ENCODE data around the gene SPTSSA. TPM values are rescaled to one million over a fixed set of nuclear protein-coding genes. Genes with fewer than 3 reads are reported as not detected.

The SPTSSA gene
- polyA plus RNA-seq, 1 of the 3 experiments (the other 2 are of a cell fraction), result 39.5 TPM

DNA sequence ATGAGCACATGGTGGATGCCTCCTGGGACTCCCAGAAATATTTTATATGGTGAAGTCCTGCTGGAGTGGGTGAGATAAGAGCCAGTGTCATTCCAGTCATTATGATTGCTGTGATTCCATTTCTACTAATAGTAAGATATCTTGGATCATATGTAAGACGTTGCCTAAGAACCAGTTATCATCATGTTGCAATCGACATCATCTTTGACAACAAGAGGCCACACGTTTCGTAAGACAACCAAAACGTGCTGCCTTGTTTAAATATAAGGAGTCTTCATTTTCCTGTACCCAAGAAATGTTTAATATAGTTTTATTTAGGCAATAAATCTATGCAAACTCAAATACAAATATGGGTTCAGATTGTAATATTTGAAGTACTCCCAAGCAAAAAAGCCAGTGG lies 58.4 kb downstream of the SPTSSA start:
- ChIA-PET POLR2A (no interaction called here), CTCF (no interaction called here)
- Histone ChIP-seq H3K27ac (ENCODE audit: low read depth in 2 of 2, low read length in 1 of 2) (no peak overlapping the region), H3K9me3 (no peaks in the 10 kb centered on the region), H3K4me2 (no peak overlapping the region), H3K9ac (no peak overlapping the region), H3K27me3 (ENCODE audit: insufficient read depth) (no peaks in the 10 kb centered on the region), H3K4me3 (ENCODE audit: low read depth in 2 of 2, low read length in 1 of 2) (no peak overlapping the region), H3K9me2 (no peaks in the 10 kb centered on the region), H3K79me2 (ENCODE audit: insufficient read depth) (no peaks in the 10 kb centered on the region), H3F3A (replicated peaks; ENCODE audit: insufficient read depth) (no peaks in the 10 kb centered on the region), H3K4me1 (ENCODE audit: control insufficient read depth in 1 of 2, insufficient read depth in 2 of 2, low read depth in 1 of 2, low read length in 1 of 2) (no peaks in the 10 kb centered on the region), H3K36me3 (replicated peaks in 1 of 2; ENCODE audit: control insufficient read depth in 1 of 2, insufficient read depth in 2 of 2, low read length in 1 of 2) (no peaks in the 10 kb centered on the region), H2AFZ (ENCODE audit: low read depth) (no peak overlapping the region), H4K20me1 (ENCODE audit: insufficient read depth) (no peaks in the 10 kb centered on the region)
- 52% methylated on average over 5 of the region's 5 CpGs for WGBS (ENCODE audit: low lambda C conversion rate)
- no peak for DNase-seq
- TF ChIP-seq USF2 (IDR thresholded peaks at IDR 0.05; ENCODE audit: borderline replicate concordance, low read depth, low read length) (no peak), CHD2 (IDR thresholded peaks at IDR 0.05; ENCODE audit: low read length, partially characterized antibody) (no peak), NRF1 (IDR thresholded peaks at IDR 0.05; ENCODE audit: low read depth, low read length) (no peak), JUND (IDR thresholded peaks at IDR 0.05) (no peak), RCOR1 (IDR thresholded peaks at IDR 0.05; ENCODE audit: low read length) (no peak)
- TF ChIP-seq, protein P1, sequence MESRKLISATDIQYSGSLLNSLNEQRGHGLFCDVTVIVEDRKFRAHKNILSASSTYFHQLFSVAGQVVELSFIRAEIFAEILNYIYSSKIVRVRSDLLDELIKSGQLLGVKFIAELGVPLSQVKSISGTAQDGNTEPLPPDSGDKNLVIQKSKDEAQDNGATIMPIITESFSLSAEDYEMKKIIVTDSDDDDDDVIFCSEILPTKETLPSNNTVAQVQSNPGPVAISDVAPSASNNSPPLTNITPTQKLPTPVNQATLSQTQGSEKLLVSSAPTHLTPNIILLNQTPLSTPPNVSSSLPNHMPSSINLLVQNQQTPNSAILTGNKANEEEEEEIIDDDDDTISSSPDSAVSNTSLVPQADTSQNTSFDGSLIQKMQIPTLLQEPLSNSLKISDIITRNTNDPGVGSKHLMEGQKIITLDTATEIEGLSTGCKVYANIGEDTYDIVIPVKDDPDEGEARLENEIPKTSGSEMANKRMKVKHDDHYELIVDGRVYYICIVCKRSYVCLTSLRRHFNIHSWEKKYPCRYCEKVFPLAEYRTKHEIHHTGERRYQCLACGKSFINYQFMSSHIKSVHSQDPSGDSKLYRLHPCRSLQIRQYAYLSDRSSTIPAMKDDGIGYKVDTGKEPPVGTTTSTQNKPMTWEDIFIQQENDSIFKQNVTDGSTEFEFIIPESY (IDR thresholded peaks at IDR 0.05; ENCODE audit: borderline replicate concordance, low read depth), result no peak

DNA sequence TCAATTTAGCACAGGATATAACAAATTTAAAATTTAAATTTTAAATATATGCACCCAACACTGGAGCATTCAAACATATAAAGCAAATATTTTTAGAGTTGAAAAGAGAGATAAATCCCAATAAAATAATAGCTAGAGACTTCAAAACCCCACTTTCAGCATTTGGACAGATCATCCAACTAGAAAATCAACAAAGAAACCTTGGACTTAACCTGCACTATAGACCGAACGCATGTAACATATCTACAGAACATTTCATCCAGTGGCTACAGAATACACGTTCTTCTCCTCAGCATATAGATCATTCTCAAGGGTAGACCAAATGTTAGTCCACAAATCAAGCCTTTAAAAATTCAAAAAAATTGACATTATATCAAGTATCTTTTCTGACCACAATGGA lies 64.0 kb downstream of the SPTSSA start:
- no peak overlapping the region for H3K4me3 ChIP-seq (ENCODE audit: low read depth in 2 of 2, low read length in 1 of 2)
- H3K27ac ChIP-seq (ENCODE audit: low read depth in 2 of 2, low read length in 1 of 2), result no peak overlapping the region
- H3K4me2 ChIP-seq, result no peak overlapping the region
- 58% methylated on average over 3 of the region's 3 CpGs for WGBS (ENCODE audit: low lambda C conversion rate)
- no peaks in the 10 kb centered on the region for H3K9me3 ChIP-seq
- H3K27me3 ChIP-seq (ENCODE audit: insufficient read depth), result no peaks in the 10 kb centered on the region
- no peaks in the 10 kb centered on the region for H3K9me2 ChIP-seq
- no peaks in the 10 kb centered on the region for H4K20me1 ChIP-seq (ENCODE audit: insufficient read depth)
- no peaks in the 10 kb centered on the region for H3F3A ChIP-seq (replicated peaks; ENCODE audit: insufficient read depth)
- no peak overlapping the region for H3K9ac ChIP-seq
- TF ChIP-seq, protein P2, sequence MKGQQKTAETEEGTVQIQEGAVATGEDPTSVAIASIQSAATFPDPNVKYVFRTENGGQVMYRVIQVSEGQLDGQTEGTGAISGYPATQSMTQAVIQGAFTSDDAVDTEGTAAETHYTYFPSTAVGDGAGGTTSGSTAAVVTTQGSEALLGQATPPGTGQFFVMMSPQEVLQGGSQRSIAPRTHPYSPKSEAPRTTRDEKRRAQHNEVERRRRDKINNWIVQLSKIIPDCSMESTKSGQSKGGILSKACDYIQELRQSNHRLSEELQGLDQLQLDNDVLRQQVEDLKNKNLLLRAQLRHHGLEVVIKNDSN (IDR thresholded peaks at IDR 0.05; ENCODE audit: borderline replicate concordance, low read depth), result no peak
- TF ChIP-seq REST (IDR thresholded peaks at IDR 0.05; ENCODE audit: low read depth, low read length), result peak; percentile 83
- no peak overlapping the region for H2AFZ ChIP-seq (ENCODE audit: low read depth)
- POLR2A ChIA-PET, result no interaction called here
- no peaks in the 10 kb centered on the region for H3K36me3 ChIP-seq (replicated peaks in 1 of 2; ENCODE audit: control insufficient read depth in 1 of 2, insufficient read depth in 2 of 2, low read length in 1 of 2)
- no peaks in the 10 kb centered on the region for H3K79me2 ChIP-seq (ENCODE audit: insufficient read depth)
- no peaks in the 10 kb centered on the region for H3K4me1 ChIP-seq (ENCODE audit: control insufficient read depth in 1 of 2, insufficient read depth in 2 of 2, low read depth in 1 of 2, low read length in 1 of 2)
- CTCF ChIA-PET, result no interaction called here
- DNase-seq, result no peak

Measured in SK-N-SH (cell line).